Stimulated activated naive CD8-positive, alpha-beta T cell treated with anti-CD3 and anti-CD28 coated beads, Interleukin-15, Interleukin-2, amounts not matched to agents 100 ng/mL and 50 ng/mL, for 24 hours (primary cell): Measurements from ENCODE around the gene SEC14L6.

Source experiments
- H3K27ac Mint-ChIP-seq: one replicate; pipeline ENCODE4 v1.8.0; 2021; ENCODE audit warnings: mild to moderate bottlenecking, mixed read lengths
- H3K27me3 Mint-ChIP-seq: one replicate; pipeline ENCODE4 v1.8.0; 2021; ENCODE audit warnings: mixed read lengths
- H3K36me3 Mint-ChIP-seq: one replicate; pipeline ENCODE4 v1.8.0; 2021; ENCODE audit warnings: low read depth, mixed read lengths
- H3K4me1 Mint-ChIP-seq: one replicate; pipeline ENCODE4 v1.8.0; 2021; ENCODE audit warnings: low read depth, mixed read lengths
- H3K4me3 Mint-ChIP-seq: one replicate; pipeline ENCODE4 v1.8.0; 2021; ENCODE audit warnings: mild to moderate bottlenecking, mixed read lengths
- H3K9me3 Mint-ChIP-seq: one replicate; pipeline ENCODE4 v1.8.0; 2021; ENCODE audit warnings: mixed read lengths

The SEC14L6 gene

DNA sequence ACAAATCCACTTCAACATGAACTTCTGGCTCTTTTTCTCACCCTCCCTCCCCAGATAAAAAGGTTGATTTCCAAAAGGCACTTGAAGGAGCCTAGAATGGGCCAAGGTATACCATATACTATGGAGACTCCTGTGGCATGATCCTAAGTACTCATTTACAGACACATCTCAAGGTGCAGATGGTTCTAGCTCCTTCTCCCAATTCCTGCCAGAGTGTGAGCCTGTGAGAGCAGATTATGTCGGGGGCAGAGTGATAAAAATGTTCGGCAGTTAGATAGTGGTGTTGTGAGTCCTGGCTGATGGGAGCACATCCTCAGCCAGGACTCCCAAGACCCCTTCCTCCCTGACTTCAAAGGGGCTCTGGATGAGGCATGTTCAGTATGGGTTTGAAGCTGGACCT lies 66.6 kb downstream of the SEC14L6 start:
- Mint-ChIP-seq H3K9me3 (no peaks in the 10 kb centered on the region), H3K36me3 (no peaks in the 10 kb centered on the region), H3K4me3 (no peak overlapping the region), H3K4me1 (no peaks in the 10 kb centered on the region), H3K27ac (no peak overlapping the region), H3K27me3 (peaks cover 3% of the 10 kb centered on the region)

DNA sequence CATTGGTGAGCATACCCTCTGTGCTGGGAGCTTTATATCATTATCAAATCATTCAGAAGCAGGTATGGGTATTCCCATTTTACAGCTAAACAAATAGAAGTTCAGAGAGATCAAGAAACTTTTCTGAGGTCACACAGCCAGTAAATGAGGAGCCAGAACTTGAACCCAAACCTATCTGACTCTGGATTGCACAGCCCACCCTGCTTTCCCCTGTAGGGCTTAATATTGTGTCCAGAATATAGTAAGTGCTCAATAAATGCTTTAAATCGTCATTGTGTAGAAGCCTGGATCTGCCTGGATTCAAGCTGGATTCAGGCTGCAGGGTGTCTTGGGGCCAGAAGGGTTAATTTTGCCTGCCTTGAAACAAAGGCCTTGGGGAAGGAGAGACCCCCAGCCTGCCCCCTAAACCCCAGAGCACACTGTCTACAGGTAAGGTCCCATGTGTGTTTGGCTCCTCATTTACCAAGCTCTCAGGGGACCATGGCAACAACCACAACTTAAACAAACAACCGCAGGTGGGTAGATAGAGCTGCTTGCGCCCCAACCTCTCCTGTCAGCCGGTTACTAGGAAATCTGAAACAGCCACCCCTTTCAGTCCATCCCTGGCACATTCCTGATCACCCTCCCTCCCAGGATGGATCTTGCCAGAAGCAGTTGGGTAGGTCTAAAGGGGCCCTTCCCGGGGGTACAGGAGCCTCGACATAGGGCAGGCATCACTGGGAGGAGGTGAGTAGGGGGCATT lies 71.7 kb downstream of the SEC14L6 start:
- H3K4me3 Mint-ChIP-seq: no peak overlapping the region
- H3K36me3 Mint-ChIP-seq: no peaks in the 10 kb centered on the region
- H3K4me1 Mint-ChIP-seq: no peaks in the 10 kb centered on the region
- no peak overlapping the region for H3K27ac Mint-ChIP-seq
- peaks cover 7% of the 10 kb centered on the region for H3K27me3 Mint-ChIP-seq
- H3K9me3 Mint-ChIP-seq: no peaks in the 10 kb centered on the region

DNA sequence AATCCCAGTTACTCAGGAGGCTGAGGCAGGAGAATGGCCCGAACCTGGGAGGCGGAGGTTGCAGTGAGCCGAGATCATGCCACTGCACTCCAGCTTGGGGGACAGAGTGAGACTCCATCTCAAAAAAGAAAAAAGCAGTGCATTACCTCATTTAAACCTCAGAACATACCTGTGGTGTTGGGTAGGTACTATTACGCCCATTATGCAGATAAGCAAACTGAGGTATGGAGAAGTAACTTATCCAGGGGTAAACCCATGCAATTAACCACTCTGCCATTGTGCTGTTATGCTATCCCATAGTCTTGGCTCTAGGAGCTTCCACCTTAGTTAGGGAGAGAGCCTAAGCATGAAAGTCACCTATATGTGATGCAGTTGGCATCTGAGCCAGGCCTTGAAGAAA lies 72.4 kb downstream of the SEC14L6 start:
- peaks cover 7% of the 10 kb centered on the region for H3K27me3 Mint-ChIP-seq

DNA sequence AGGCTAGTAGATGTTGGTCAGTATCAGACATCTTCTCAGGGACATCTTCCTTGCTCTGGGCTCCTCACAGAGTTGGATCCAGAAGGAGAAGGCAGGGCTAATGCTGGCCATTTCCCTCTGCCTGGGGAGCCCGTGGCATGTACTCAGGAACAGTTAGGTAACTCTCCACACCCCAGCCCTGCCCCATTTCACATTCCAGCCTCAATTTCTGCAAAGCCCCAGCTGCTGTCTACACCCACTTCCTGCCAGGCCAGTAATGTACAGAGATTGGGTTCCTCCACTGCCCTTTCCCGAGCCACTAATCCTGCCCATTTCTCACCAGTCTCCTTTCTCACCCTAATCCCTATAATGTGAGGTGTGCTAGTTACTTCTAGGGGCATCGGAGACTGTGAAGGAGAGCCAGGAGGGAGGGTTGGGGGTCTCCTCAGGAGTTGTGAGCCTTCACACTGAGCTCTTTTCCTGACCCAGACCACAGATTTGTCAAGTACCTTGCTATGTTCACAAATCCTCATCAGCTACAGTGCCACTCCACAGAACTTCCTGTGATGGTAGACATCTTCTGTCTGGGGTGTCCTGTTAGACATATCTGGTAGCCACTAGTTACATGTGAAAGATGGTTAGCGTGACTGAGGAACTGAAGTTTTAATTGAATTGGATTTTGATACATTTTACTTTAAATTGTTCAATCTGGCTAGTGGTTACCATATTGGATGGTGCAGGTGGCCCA lies 73.4 kb downstream of the SEC14L6 start:
- no peaks in the 10 kb centered on the region for H3K9me3 Mint-ChIP-seq
- no peak overlapping the region for H3K27ac Mint-ChIP-seq
- no peak overlapping the region for H3K4me3 Mint-ChIP-seq
- no peaks in the 10 kb centered on the region for H3K4me1 Mint-ChIP-seq
- peaks cover 10% of the 10 kb centered on the region for H3K27me3 Mint-ChIP-seq
- no peaks in the 10 kb centered on the region for H3K36me3 Mint-ChIP-seq

More for the DNA sequence above, 72.4 kb downstream of the SEC14L6 start:
- no peaks in the 10 kb centered on the region for H3K4me1 Mint-ChIP-seq
- H3K4me3 Mint-ChIP-seq: no peak overlapping the region
- no peaks in the 10 kb centered on the region for H3K36me3 Mint-ChIP-seq
- no peaks in the 10 kb centered on the region for H3K9me3 Mint-ChIP-seq
- H3K27ac Mint-ChIP-seq: no peak overlapping the region
